OCI-LY3 (cell line): ENCODE data around the gene GALNTL6.

Experiments used
- EZH2phosphoT487 ChIP-seq: fragments of 200-600 bp; shearing (Covaris generic); IDR thresholded peaks from 2 replicates; pipeline ENCODE4 v1.6.1; 2018; ENCODE audit warnings: antibody characterized with exemption, mixed run types, low read depth
- TF ChIP-seq, protein P1 (sequence below): fragments of 200-600, 300-600 bp; sonication (generic); IDR thresholded peaks from 2 replicates; pipeline ENCODE4 v1.5.1; 2014; ENCODE audit warnings: antibody characterized with exemption, low read length, low read depth

DNA sequence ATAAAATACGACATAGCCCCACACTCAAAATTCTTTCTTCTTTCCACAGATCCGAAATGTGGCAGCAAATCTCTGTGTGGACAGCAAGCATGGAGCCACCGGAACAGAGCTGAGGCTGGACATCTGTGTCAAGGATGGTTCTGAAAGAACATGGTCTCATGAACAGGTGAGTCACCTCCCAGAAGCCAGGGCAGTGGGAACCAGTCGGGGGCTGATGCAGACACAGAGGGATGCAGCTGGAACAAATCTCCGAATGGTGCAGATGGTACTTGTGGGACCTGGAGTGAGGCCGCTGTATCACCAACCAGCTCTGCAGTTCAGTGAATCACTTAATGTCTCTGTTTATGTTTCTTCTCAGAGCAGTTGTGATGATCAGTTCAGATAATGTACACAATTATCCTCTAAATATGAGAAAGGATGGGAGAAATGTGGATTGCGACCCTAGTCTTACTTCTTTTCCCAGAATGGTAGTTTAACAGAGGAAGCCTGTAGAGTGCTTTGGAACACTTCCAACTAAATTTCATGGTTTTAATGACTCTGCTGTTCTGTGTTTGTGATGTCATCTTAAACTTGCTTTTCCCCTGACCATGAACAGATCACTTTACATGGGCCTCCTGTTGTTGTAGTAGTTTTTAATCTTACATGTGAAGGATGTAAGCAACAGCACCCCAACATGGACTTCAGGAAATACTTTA is 1196.1 kb downstream of the GALNTL6 start:
- TF ChIP-seq, protein P1, sequence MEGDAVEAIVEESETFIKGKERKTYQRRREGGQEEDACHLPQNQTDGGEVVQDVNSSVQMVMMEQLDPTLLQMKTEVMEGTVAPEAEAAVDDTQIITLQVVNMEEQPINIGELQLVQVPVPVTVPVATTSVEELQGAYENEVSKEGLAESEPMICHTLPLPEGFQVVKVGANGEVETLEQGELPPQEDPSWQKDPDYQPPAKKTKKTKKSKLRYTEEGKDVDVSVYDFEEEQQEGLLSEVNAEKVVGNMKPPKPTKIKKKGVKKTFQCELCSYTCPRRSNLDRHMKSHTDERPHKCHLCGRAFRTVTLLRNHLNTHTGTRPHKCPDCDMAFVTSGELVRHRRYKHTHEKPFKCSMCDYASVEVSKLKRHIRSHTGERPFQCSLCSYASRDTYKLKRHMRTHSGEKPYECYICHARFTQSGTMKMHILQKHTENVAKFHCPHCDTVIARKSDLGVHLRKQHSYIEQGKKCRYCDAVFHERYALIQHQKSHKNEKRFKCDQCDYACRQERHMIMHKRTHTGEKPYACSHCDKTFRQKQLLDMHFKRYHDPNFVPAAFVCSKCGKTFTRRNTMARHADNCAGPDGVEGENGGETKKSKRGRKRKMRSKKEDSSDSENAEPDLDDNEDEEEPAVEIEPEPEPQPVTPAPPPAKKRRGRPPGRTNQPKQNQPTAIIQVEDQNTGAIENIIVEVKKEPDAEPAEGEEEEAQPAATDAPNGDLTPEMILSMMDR = no peak
- no peak for TF ChIP-seq EZH2phosphoT487
